SU-DHL-6 (cell line): ENCODE measurements around the gene TP53BP1.

ENCODE experiments used
- H2AFZ ChIP-seq: fragments of 200-600 bp; sonication (generic); 2 replicates; pipeline ENCODE4 v1.6.1; 2014; ENCODE audit warnings: low read depth, mild to moderate bottlenecking, moderate library complexity, mixed read lengths, antibody characterized with exemption, low read length; ENCODE audit not compliant: severe bottlenecking
- H3F3A ChIP-seq: fragments of 200-600 bp; shearing (Covaris generic); 2 replicates; pipeline ENCODE4 v1.6.0; 2016; ENCODE audit warnings: antibody characterized with exemption, mild to moderate bottlenecking; ENCODE audit not compliant: insufficient read depth
- H3K27ac ChIP-seq: fragments of 200-600 bp; sonication (generic); 2 replicates; pipeline ENCODE4 v1.5.1; 2016; ENCODE audit warnings: low read depth, mild to moderate bottlenecking, low read length, moderate library complexity, mixed read lengths
- H3K27me3 ChIP-seq: fragments of 200-600 bp; sonication (generic), shearing (Covaris generic); 2 replicates; pipeline ENCODE4 v1.6.0; 2014; ENCODE audit warnings: mild to moderate bottlenecking, low read length
- H3K36me3 ChIP-seq: fragments of 200-600 bp; sonication (generic); 2 replicates; pipeline ENCODE4 v1.6.1; 2014; ENCODE audit warnings: mild to moderate bottlenecking, low read length, mixed read lengths
- H3K4me2 ChIP-seq: fragments of 300-600, 200-600 bp; shearing (Covaris generic), sonication (generic); 2 replicates; pipeline ENCODE4 v1.6.0; 2014; ENCODE audit warnings: low read length, low read depth, mild to moderate bottlenecking; ENCODE audit not compliant: poor library complexity, severe bottlenecking
- H3K4me3 ChIP-seq: fragments of 200-600 bp; sonication (generic); 2 replicates; pipeline ENCODE4 v1.5.1; 2014; ENCODE audit warnings: antibody characterized with exemption, low read length, mild to moderate bottlenecking, mixed read lengths; ENCODE audit not compliant: insufficient read depth, poor library complexity, severe bottlenecking
- H3K79me2 ChIP-seq: fragments of 200-600 bp; sonication (generic); 2 replicates; pipeline ENCODE4 v1.6.1; 2014; ENCODE audit warnings: mild to moderate bottlenecking, low read length, moderate library complexity; ENCODE audit not compliant: insufficient read depth
- H3K9ac ChIP-seq: fragments of 200-600 bp; sonication (generic); 2 replicates; pipeline ENCODE4 v1.7.0; 2014; ENCODE audit warnings: mild to moderate bottlenecking, low read length
- H3K9me2 ChIP-seq: fragments of 200-600 bp; sonication (generic); replicated peaks from 2 replicates; pipeline ENCODE4 v1.6.1; 2014; ENCODE audit warnings: low read length; ENCODE audit not compliant: insufficient read depth
- H3K9me3 ChIP-seq: fragments of 200-600 bp; sonication (generic); 2 replicates; pipeline ENCODE4 v1.6.1; 2014; ENCODE audit warnings: low read length, mixed read lengths; ENCODE audit not compliant: insufficient read depth
- H4K20me1 ChIP-seq: fragments of 200-600 bp; sonication (generic); 2 replicates; pipeline ENCODE4 v1.6.1; 2014; ENCODE audit warnings: low read depth, mild to moderate bottlenecking, antibody characterized with exemption, low read length, moderate library complexity, mixed read lengths
- EZH2phosphoT487 ChIP-seq: fragments of 200-600 bp; sonication (generic), shearing (Covaris generic); conservative IDR thresholded peaks from 2 replicates; pipeline ENCODE4 v1.6.1; 2018; ENCODE audit warnings: mild to moderate bottlenecking, antibody characterized with exemption, low read length, moderate library complexity, mixed read lengths
- TF ChIP-seq, protein P1 (sequence below): fragments of 200-600 bp; sonication (generic); IDR thresholded peaks from one replicate; pipeline ENCODE4 v1.5.1; 2017; ENCODE audit warnings: antibody characterized with exemption, mild to moderate bottlenecking, low read length, moderate library complexity; ENCODE audit not compliant: insufficient read depth, poor library complexity, severe bottlenecking

TP53BP1 gene

DNA sequence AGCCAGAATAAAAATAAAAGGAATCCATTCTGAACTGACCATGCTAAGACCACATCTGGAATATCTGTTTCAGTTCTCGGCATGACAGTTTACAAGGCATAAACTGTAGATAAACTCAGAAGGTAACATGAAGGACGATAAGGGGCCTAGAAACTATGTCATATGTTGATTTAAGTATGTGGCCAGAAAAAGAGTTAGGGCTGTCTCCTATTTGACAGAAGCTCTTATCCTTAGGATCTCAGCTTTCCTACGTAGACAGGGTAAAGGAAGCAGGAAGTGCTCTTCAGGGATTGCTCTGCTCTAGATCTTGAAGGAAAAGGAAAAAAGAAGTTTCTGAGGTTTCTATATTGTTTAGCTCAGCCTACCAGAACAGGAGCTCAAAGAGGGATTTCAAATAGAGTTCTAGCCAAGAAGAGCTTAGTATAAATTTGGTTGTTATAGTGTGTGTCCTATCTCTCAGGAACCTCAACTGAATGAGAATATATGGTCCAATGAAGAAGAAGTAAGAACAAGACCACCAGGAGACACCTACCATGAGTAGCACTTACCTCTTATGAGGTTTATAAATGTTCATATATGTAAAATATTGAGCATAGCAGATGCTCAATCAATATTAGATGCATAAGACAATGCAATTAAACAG, 59.2 kb downstream of the TP53BP1 start:
- Histone ChIP-seq H3K9me2 (no peaks in the 10 kb centered on the region), H3K27ac (no peak overlapping the region), H3K27me3 (no peaks in the 10 kb centered on the region), H2AFZ (no peak overlapping the region), H3K9me3 (no peaks in the 10 kb centered on the region), H3F3A (no peaks in the 10 kb centered on the region; the same call in 1 of the 2 replicates), H3K79me2 (no peaks in the 10 kb centered on the region), H3K4me2 (no peak overlapping the region), H3K9ac (no peak overlapping the region), H3K4me3 (no peak overlapping the region), H3K36me3 (peaks cover 15% of the 10 kb centered on the region; the same call in 1 of the 2 replicates), H4K20me1 (no peaks in the 10 kb centered on the region)
- TF ChIP-seq, protein P1, sequence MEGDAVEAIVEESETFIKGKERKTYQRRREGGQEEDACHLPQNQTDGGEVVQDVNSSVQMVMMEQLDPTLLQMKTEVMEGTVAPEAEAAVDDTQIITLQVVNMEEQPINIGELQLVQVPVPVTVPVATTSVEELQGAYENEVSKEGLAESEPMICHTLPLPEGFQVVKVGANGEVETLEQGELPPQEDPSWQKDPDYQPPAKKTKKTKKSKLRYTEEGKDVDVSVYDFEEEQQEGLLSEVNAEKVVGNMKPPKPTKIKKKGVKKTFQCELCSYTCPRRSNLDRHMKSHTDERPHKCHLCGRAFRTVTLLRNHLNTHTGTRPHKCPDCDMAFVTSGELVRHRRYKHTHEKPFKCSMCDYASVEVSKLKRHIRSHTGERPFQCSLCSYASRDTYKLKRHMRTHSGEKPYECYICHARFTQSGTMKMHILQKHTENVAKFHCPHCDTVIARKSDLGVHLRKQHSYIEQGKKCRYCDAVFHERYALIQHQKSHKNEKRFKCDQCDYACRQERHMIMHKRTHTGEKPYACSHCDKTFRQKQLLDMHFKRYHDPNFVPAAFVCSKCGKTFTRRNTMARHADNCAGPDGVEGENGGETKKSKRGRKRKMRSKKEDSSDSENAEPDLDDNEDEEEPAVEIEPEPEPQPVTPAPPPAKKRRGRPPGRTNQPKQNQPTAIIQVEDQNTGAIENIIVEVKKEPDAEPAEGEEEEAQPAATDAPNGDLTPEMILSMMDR: no peak
- TF ChIP-seq EZH2phosphoT487: no peak

DNA sequence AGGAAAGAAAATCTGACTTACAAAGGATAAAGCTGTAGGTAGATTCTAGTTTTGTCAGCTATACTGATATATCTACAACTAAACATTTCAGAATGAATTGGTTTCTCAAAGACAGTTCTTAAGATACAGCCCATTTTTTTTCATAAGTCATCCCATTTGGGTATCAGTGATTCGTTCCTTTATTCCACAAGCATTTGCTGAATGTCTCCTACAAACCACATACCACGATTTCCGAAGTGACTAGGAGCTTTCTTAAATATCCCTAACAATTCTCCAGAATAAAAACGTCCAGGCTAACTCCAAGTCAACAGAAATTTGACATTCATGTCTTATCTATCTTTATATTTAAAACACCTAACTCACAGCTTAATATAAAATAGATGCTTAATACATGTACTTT, 59.8 kb downstream of the TP53BP1 start:
- H3K79me2 ChIP-seq: no peaks in the 10 kb centered on the region
- H3K4me3 ChIP-seq: no peak overlapping the region
- H3K36me3 ChIP-seq: peaks cover 15% of the 10 kb centered on the region; the same call in 1 of the 2 replicates
- H3K9me3 ChIP-seq: no peaks in the 10 kb centered on the region
- H3K27ac ChIP-seq: no peak overlapping the region
- H2AFZ ChIP-seq: no peak overlapping the region
- H3K4me2 ChIP-seq: no peak overlapping the region
- no peaks in the 10 kb centered on the region; the same call in 1 of the 2 replicates for H3F3A ChIP-seq
- H3K27me3 ChIP-seq: no peaks in the 10 kb centered on the region
- TF ChIP-seq, protein P1: no peak
- TF ChIP-seq EZH2phosphoT487: no peak
- H4K20me1 ChIP-seq: no peaks in the 10 kb centered on the region
- no peaks in the 10 kb centered on the region for H3K9me2 ChIP-seq
- no peak overlapping the region for H3K9ac ChIP-seq

DNA sequence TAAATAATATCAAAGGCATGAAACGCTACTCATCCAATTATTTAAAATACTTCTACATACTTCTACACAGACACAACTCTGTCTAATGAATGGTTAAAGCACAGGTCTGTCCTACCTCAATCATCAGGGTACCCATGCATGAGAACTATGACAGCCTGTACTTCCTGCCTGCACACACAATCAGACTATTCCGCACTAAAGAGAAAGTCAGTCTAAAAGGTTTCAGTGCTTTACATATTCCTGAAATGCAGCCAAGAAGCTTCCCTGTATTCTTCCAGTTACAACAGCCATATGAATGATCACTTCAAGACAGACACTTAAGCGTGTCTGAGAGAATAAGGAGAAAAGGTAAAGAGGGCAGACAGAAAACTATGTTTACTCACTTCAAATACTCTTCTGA, 63.3 kb downstream of the TP53BP1 start:
- H3K4me2 ChIP-seq: no peak overlapping the region
- TF ChIP-seq, protein P1: no peak
- TF ChIP-seq EZH2phosphoT487: no peak
- H3K27me3 ChIP-seq: no peaks in the 10 kb centered on the region
- H3K27ac ChIP-seq: no peak overlapping the region
- H4K20me1 ChIP-seq: no peaks in the 10 kb centered on the region
- H3K9me3 ChIP-seq: no peaks in the 10 kb centered on the region
- H3F3A ChIP-seq: no peaks in the 10 kb centered on the region; the same call in 1 of the 2 replicates
- H2AFZ ChIP-seq: no peak overlapping the region
- peaks cover 12% of the 10 kb centered on the region; the same call in 1 of the 2 replicates for H3K36me3 ChIP-seq
- no peaks in the 10 kb centered on the region for H3K9me2 ChIP-seq
- H3K4me3 ChIP-seq: no peak overlapping the region
- no peaks in the 10 kb centered on the region for H3K79me2 ChIP-seq
- H3K9ac ChIP-seq: no peak overlapping the region
